NCI-H187 (cell line): ENCODE results near the gene PXDN.
"Not testable (repeated sequence)": the region's sequence is repeated elsewhere in the genome, so short reads cannot be mapped to it uniquely, and the experiment has no call there.

Source experiments
- DNase-seq, 2 experiments: peaks; one replicate each; lab custom pipeline; 2025; lab: John Stamatoyannopoulos, UW

The PXDN gene

GRCh38 chr2:1740716-1741589 is 3.4 kb downstream of the PXDN start:
- no peak for DNase-seq

- DNase-seq = no peak
Observed at GRCh38 chr2:1739961-1740715, 4.2 kb downstream of the PXDN start.

GRCh38 chr2:1739322-1739957 is 4.9 kb downstream of the PXDN start:
- DNase-seq = no peak

- no peak for DNase-seq
Observed at GRCh38 chr2:1738646-1739302, 5.5 kb downstream of the PXDN start.

DNA sequence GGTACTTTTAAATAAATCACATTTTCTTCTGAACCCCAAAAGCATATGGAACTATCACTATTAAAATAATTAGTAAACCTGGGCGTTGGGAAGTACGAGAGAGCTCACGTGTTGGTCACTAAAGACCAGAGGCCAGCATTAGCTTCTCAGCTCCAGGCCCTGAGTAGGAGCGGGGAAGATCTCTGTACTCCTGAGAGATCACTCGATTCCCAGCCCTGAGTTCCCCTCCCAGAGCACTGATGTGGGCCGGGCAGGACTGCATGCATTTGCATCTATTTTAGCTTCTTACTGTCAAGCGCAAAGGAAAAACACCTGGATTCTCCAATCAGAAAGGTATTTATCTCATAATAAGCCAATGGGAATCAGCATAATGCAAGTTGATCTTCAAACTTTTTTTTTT is 6.2 kb downstream of the PXDN start:
- DNase-seq = no peak

- no peak for DNase-seq
Observed at GRCh38 chr2:1736997-1737480, 7.3 kb downstream of the PXDN start.

DNA sequence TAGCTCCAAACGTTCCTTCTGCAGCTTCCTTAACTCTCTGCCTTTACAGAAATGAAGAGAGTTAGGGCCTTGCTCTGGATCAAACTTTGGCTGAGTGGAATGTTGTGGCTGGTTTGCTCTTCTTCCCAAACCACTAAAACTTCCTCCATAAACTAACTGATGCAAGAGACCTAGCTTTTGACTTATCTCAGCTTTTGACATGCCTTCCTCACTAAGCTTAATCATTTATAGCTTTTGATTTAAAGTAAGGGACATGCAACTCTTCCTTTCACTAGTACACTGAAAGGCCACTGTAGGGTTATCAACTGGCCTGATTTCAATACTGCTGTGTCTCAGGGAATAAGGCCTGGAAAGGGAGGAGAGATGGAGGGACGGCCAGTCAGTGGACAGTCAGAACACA is 8.3 kb downstream of the PXDN start:
- DNase-seq = no peak

DNA sequence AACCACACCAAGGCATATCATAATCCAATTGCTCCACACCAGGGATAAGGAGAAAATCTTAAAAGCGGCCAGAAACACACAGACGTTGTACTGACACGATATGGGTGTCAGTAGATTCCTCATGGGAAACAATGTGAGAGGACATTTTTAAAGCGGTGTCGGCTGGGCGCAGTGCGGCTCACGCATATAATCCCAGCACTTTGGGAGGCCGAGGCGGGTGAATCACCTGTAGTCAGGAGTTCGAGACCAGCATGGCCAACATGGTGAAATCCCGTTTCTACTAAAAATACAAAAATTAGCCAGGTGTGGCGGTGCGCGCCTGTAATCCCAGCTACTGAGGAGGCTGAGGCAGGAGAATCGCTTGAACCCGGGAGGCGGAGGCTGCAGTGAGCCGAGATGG is 11.0 kb downstream of the PXDN start:
- DNase-seq = not testable (repeated sequence)

- no peak for DNase-seq
Observed at GRCh38 chr2:1731963-1732768, 12.1 kb downstream of the PXDN start.

GRCh38 chr2:1731447-1731962 is 12.8 kb downstream of the PXDN start:
- no peak for DNase-seq

DNA sequence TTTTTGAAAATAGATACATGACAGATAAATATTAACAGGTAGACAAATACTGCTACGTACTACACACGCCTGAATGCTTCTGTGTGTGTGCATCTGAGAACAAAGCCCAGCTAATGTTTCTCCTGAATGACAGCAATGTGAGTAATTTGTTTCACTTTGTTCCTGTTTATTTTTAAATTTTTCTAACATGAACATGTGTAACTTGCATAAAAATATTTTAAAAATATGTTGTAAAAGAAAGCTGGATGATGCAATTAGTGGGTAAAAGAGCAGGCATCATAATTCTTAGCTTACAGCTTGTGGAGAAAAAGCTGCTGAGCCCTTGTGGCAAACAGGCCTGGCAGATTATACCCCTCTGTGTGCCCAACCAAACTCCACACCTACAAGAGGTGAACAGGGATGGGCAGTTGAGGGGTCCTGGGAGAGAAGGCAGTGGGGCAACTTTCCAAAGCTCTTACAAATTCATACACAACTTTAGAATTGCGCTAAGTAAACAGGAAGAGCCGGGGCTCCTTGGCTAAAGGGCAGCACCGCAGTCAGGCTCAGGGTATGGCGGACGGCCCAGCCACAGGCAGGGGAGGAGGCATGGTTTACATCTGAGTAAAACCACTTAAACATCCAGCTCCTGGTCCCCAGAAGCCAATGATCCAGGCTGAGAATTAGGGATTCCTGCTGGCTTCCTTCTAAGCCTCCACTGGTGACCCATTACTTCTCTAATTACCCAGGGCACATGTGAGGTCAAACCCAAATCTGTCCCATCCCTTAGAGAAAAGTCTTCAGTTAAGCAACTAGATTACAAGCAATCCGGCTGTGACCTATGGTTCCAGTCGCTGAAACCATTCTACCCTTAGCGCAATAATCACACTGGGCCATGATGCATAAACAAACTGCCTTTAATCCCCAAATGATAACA is 14.0 kb downstream of the PXDN start:
- DNase-seq = no peak

DNA sequence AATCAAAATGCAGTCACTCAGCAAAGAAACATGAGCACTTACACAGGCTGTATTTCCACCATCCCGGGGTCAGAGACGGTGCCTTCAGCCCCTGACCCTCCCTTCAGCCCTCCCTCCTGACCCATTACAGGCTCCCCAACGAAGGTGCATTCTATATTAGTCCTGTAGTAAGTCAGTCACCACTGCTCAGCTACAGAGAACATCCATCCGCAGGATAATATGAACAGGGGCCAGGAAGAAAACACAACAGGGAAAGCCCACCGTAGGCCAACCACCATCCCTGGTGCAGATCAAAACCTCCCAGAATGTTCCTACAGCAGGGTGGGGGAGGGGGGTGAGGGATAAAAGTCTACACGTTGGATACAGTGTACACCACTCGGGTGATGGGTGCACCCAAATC is 15.1 kb downstream of the PXDN start:
- no peak for DNase-seq

DNA sequence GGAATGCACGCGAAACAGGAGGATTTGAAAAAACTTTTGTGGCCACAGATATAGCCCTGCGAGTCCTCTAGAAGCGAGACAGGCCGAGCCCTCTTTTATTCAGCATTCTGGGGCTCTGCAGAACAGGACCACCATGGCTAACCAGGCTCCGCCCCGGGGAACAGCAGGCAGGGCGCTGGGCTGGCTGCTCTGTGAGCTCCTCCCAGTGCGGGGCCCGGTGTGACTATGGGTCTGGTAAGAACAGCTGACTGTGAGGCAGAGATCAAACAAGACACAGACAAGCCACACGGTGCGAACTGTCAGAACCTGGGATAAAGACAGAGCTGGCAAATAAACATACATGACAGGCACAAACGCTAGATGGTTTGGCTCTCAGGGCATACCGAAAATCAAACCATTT is 15.5 kb downstream of the PXDN start:
- DNase-seq = peak; percentile 77 to 79

- no peak for DNase-seq
Observed at GRCh38 chr2:1727796-1728474, 16.4 kb downstream of the PXDN start.

- peak; percentile 68 to 84 for DNase-seq
Observed at GRCh38 chr2:1727101-1727771, 17.1 kb downstream of the PXDN start.

DNA sequence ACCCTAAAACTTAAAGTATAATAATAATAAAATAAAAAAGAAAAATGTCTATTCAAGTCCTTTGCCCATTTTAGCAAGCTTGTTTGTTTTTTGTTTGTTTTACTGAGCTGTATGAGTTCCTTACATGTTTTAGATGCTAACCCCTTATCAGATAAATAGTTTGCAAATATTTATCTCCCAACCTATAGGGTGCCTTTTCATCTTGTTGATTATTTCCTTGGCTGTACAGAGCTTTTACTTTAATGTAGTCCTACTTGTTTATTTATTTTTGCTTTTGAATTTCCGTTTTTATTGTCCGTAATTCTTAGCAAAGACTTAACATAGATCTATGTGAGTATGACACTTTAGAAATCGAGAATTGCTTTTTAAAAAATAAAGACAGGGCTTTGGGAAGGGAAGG is 17.8 kb downstream of the PXDN start:
- DNase-seq = no peak

DNA sequence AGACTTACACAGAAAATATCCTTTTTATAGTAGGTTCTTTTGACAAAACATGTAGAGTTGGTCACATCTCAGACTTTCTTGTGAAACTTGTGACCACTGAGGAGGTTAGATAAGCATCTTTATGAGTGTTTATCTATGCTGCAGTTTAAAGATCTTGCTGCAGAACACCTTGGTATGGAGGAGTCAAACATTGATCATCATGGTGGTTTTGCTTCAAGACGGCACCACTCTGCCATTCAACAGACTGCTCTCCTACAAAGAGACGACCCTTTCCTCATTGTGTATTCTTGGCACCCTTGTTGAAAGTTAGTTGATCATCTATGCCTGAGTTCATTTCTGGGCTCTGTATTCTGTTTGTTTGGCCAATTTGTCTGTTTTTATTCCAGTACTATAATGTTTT is 20.0 kb downstream of the PXDN start:
- DNase-seq = not testable (repeated sequence)

- no peak for DNase-seq
Observed at GRCh38 chr2:1723397-1724042, 20.8 kb downstream of the PXDN start.
